AG10803 (cell line): ENCODE measurements around the gene FARP1.
A peak's percentile ranks its signal among the peaks of the same experiment; 100 is the strongest.

ENCODE experiments used
- DNase-seq: peaks from one replicate; pipeline ENCODE4 v3.0.0; 2010; ENCODE audit warnings: low read depth
- H3K4me3 ChIP-seq: 2 replicates; pipeline ENCODE4 v1.5.1; 2011; ENCODE audit warnings: mild to moderate bottlenecking, low read length, control low read depth
- TF ChIP-seq, protein P1 (sequence below): conservative IDR thresholded peaks from 2 replicates; pipeline ENCODE4 v1.5.1; 2011; ENCODE audit warnings: mild to moderate bottlenecking, low read length, control low read depth, inconsistent platforms

The FARP1 gene

DNA sequence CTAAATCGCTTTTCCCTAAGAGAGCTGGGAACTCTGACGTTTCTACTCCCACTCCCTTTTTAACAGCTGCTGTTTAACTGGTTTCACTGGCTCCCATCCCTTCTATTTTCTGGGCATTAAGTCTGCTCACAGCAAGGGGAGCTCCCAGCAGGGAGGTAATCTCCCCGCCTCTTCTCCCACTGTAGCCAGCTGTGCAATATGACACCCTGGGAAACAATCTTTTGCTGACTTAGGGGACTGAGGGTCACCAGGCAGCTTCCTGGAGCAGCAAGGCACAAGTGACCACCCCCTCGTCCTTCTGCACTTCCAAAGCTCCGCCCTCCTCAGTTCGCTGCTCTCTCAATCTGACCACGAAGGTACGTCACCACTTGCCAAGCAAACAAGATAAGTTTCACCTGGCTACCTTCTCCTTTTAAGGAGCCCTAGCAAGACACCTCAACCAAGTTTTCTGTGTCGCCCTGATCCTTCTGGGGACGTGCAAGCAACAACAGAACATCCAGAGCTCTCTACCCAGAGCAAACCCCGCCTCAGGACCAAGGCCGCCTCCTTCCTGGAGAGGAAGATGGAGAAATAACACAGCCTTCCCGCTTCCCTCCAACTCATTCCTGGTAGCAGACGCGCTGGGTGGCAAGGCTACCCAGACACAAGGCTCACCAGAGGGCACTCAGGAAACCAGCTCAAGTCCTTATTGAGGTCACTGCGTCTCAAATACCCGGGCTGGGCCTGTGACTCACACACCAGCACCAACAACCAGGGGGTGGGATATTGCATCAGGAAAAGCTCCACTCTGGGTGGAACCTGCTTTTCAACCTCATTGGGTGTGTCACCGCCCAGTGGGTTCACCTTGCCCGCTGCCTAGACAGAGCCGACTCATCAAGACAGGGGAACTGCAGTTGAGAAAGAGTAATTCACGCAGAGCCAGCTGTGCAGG is 341.7 kb downstream of the FARP1 start:
- TF ChIP-seq, protein P1, sequence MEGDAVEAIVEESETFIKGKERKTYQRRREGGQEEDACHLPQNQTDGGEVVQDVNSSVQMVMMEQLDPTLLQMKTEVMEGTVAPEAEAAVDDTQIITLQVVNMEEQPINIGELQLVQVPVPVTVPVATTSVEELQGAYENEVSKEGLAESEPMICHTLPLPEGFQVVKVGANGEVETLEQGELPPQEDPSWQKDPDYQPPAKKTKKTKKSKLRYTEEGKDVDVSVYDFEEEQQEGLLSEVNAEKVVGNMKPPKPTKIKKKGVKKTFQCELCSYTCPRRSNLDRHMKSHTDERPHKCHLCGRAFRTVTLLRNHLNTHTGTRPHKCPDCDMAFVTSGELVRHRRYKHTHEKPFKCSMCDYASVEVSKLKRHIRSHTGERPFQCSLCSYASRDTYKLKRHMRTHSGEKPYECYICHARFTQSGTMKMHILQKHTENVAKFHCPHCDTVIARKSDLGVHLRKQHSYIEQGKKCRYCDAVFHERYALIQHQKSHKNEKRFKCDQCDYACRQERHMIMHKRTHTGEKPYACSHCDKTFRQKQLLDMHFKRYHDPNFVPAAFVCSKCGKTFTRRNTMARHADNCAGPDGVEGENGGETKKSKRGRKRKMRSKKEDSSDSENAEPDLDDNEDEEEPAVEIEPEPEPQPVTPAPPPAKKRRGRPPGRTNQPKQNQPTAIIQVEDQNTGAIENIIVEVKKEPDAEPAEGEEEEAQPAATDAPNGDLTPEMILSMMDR, result peak; percentile 17
- no peak overlapping the region for H3K4me3 ChIP-seq
- peak; percentile 94 for DNase-seq

DNA sequence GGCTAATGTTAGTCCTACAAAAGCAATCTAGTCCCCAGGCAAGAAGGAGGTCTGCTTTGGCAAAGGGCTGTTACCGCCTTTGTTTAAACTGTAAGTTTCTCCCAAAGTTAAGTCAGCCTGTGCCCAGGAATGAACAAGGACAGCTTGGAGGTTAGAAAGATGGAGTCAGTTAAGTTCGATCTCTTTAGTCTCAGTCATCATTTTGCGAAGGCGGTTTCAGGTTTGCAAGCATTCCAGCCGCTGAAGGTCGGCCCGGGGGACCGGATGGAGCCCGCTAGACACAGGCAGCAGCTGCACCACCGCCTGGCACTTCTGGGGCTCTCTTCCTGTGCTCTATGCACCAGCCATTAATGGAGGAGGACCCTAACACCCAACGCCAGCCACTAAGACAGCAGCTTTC is 342.7 kb downstream of the FARP1 start:
- no peak for DNase-seq
- no peak overlapping the region for H3K4me3 ChIP-seq
- TF ChIP-seq, protein P1, result no peak

DNA sequence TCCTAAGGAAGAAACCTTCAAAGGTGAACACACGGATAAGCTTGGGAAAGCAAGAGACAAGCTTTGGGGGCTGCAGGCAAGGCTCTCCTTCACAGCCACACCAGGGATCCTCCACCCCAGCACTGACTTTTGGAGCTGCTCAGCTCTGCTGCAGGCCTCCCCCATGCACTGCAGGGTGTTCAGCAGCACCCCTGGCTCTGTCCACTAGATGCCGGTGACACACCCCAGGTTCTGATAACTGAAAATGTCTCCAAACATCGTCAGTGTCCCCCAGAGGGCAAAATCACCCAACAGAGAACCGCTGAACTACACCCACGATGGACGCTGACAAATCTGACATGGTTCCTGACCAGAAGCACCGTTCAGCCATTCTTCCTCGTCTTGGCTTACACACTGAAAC is 343.5 kb downstream of the FARP1 start:
- TF ChIP-seq, protein P1, result no peak; the same call in 1 of the 2 replicates
- no peak overlapping the region for H3K4me3 ChIP-seq
- no peak for DNase-seq

DNA sequence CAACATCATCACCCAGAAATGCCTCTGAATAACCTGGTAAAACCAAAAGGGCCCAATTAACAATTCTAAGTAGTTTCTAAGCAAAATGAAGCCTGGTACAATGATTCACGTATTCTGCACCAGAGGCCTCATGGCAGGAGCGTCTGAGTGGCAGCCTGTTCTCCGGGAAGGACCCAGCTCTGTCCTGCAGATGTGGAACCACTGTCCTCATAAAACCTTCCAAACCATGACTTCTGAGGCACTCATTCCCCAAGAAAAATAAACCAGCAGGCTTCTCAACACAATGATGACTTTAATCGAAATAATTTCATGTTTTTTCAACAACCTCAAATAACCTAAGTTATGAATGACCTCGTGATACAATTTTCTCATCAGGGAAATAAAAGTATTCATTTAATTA is 344.1 kb downstream of the FARP1 start:
- no peak overlapping the region for H3K4me3 ChIP-seq

DNA sequence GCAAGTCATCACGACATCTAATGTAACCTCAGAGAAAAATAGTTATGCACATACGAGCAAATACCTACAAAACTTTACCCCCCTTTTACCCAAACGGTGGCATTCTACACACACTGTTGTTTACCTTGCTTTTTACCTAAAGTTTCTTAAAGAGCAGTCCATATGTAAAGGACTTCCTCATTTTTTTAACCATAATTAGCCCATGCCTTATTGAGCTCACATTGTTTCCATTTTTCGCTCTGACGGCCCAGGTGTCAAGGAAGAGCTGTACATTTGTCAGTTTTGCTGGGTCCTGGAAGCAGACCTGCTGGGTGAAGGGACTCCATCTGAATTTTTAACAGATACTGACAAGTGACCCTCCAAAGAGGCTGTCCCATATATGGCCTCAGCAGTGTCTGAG is 344.6 kb downstream of the FARP1 start:
- no peak for DNase-seq
- TF ChIP-seq, protein P1, result no peak
- no peak overlapping the region for H3K4me3 ChIP-seq

More for the DNA sequence above, 344.1 kb downstream of the FARP1 start:
- TF ChIP-seq, protein P1, result no peak
- peak; percentile 40 for DNase-seq

DNA sequence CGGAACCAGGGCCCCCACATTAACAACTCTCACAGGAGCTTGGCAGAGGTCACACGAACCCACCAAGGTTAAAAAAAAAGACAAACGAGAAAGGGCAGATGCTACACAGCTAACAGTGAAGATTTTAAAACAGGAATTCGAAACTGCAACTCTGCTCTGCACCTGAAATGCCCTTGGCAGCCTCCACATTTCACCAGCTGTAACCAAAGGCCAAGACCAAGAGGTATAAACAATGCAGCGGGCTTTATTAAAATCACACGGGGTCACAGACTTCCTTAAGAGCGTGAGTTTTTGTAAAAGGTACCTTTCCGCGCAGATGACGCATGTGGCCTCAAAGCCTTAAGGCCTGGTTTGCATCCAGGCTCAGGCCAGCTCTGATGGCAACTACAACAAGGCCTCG is 345.8 kb downstream of the FARP1 start:
- DNase-seq, result no peak
- no peak overlapping the region for H3K4me3 ChIP-seq
- TF ChIP-seq, protein P1, result no peak
